GM19240 (cell line): Measurements from ENCODE around the gene EVI5L.

Source experiments
- DNase-seq: peaks from one replicate; pipeline ENCODE4 v3.0.0; 2011; ENCODE audit warnings: low spot score; ENCODE audit not compliant: insufficient read length

Gene EVI5L

GRCh38 chr19:7910321-7911161 is 80.5 kb downstream of the EVI5L start:
- no peak for DNase-seq

- no peak for DNase-seq
These were observed 81.6 kb downstream of the EVI5L start for GRCh38 chr19:7911508-7912143.

GRCh38 chr19:7912144-7912696 is 82.2 kb downstream of the EVI5L start:
- no peak for DNase-seq

GRCh38 chr19:7912697-7913564 is 82.9 kb downstream of the EVI5L start:
- DNase-seq, result no peak

GRCh38 chr19:7913652-7914051 is 83.6 kb downstream of the EVI5L start:
- DNase-seq, result no peak

- DNase-seq, result no peak
These were observed 84.1 kb downstream of the EVI5L start for GRCh38 chr19:7914099-7914498.
